ENCODE measurements around the gene OAT.

Gene OAT

GRCh38 chr10:124353896-124354295, 64.8 kb downstream of the OAT start:
- H3K4me3 ChIP-seq (replicated peaks; ENCODE audit: insufficient read depth, low read length): no peak overlapping the region
- DNase-seq (ENCODE audit: low read depth in 1 of 2, low spot score in 1 of 2): no peak
- no peak overlapping the region for H3K27ac ChIP-seq (replicated peaks)
- TF ChIP-seq SPI1 (IDR thresholded peaks at IDR 0.05; ENCODE audit: borderline replicate concordance, low read depth): no peak
- H3K27me3 ChIP-seq (ENCODE audit: insufficient read depth, poor library complexity, severe bottlenecking): no peaks in the 10 kb centered on the region

- TF ChIP-seq REST (IDR thresholded peaks at IDR 0.05; ENCODE audit: insufficient replicate concordance, low read depth) (no peak), GABPA (IDR thresholded peaks at IDR 0.05; ENCODE audit: low read depth) (no peak), CTCF (IDR thresholded peaks at IDR 0.05; ENCODE audit: insufficient read depth, low read length) (no peak), POLR2AphosphoS5 (IDR thresholded peaks at IDR 0.05; ENCODE audit: low read depth) (no peak), SPI1 (IDR thresholded peaks at IDR 0.05; ENCODE audit: borderline replicate concordance, low read depth) (no peak)
These were observed 65.5 kb downstream of the OAT start for GRCh38 chr10:124353091-124353815.

GRCh38 chr10:124351481-124352220, 67.1 kb downstream of the OAT start:
- TF ChIP-seq POLR2AphosphoS5 (IDR thresholded peaks at IDR 0.05; ENCODE audit: low read depth): no peak
- TF ChIP-seq SPI1 (IDR thresholded peaks at IDR 0.05; ENCODE audit: borderline replicate concordance, low read depth): no peak
- TF ChIP-seq CTCF (IDR thresholded peaks at IDR 0.05; ENCODE audit: insufficient read depth, low read length): no peak
- TF ChIP-seq GABPA (IDR thresholded peaks at IDR 0.05; ENCODE audit: low read depth): no peak
- no peak for TF ChIP-seq REST (IDR thresholded peaks at IDR 0.05; ENCODE audit: insufficient replicate concordance, low read depth)
- H3K27ac ChIP-seq (replicated peaks): no peak overlapping the region
- H3K4me3 ChIP-seq (replicated peaks; ENCODE audit: insufficient read depth, low read length): no peak overlapping the region
- no peak for DNase-seq (ENCODE audit: low read depth in 1 of 2, low spot score in 1 of 2)
- no peaks in the 10 kb centered on the region for H3K27me3 ChIP-seq (ENCODE audit: insufficient read depth, poor library complexity, severe bottlenecking)

More at GRCh38 chr10:124353091-124353815, 65.5 kb downstream of the OAT start:
- no peak overlapping the region for H3K27ac ChIP-seq (replicated peaks)
- DNase-seq (ENCODE audit: low read depth in 1 of 2, low spot score in 1 of 2): no peak
- no peak overlapping the region for H3K4me3 ChIP-seq (replicated peaks; ENCODE audit: insufficient read depth, low read length)
- no peaks in the 10 kb centered on the region for H3K27me3 ChIP-seq (ENCODE audit: insufficient read depth, poor library complexity, severe bottlenecking)

- Histone ChIP-seq H3K27me3 (ENCODE audit: insufficient read depth, poor library complexity, severe bottlenecking) (no peaks in the 10 kb centered on the region), H3K27ac (replicated peaks) (no peak overlapping the region), H3K4me3 (replicated peaks; ENCODE audit: insufficient read depth, low read length) (no peak overlapping the region)
- TF ChIP-seq GABPA (IDR thresholded peaks at IDR 0.05; ENCODE audit: low read depth) (no peak), REST (IDR thresholded peaks at IDR 0.05; ENCODE audit: insufficient replicate concordance, low read depth) (no peak), CTCF (IDR thresholded peaks at IDR 0.05; ENCODE audit: insufficient read depth, low read length) (no peak), POLR2AphosphoS5 (IDR thresholded peaks at IDR 0.05; ENCODE audit: low read depth) (no peak), SPI1 (IDR thresholded peaks at IDR 0.05; ENCODE audit: borderline replicate concordance, low read depth) (no peak)
- no peak for DNase-seq (ENCODE audit: low read depth in 1 of 2, low spot score in 1 of 2)
These were observed 67.9 kb downstream of the OAT start for GRCh38 chr10:124350806-124351205.
